ENCODE data around the gene ZNF22.

The ZNF22 gene

GRCh38 chr10:45053569-45054100, 52.9 kb downstream of the ZNF22 start:
- Histone ChIP-seq H3K9me3 (ENCODE audit: control insufficient read depth in 1 of 2, low read length in 2 of 2) (no peaks in the 10 kb centered on the region), H3K4me1 (ENCODE audit: control insufficient read depth in 1 of 2, insufficient read depth in 2 of 2, low read length in 2 of 2) (no peaks in the 10 kb centered on the region), H3K4me3 (ENCODE audit: low read depth in 1 of 2, low read length in 2 of 2) (no peak overlapping the region), H3K27ac (ENCODE audit: low read length) (no peak overlapping the region), H3K36me3 (ENCODE audit: control insufficient read depth in 1 of 2, insufficient read depth in 2 of 2, low read length in 2 of 2) (no peaks in the 10 kb centered on the region), H3K27me3 (ENCODE audit: low read depth, low read length) (no peaks in the 10 kb centered on the region)

Data from muscle layer of duodenum (tissue), 2 donors.